Calu3 (cell line): ENCODE measurements around the gene STIM2. TPM values are rescaled to one million over a fixed set of nuclear protein-coding genes. Genes with fewer than 3 reads are reported as not detected.

ENCODE experiments used
- BruUV-seq: library from RNA; stranded (reverse); fragments of 400-500 nt; replicated peaks from 2 replicates; lab custom pipeline; 2021; lab: Mats Ljungman, UMichigan
- CTCF ChIA-PET: fragments of 300-600 bp; sonication (Branson Sonifier 250); formaldehyde crosslinking; loops from one replicate; lab custom pipeline; 2022; ENCODE audit warnings: antibody characterized with exemption; lab: Charles Lee
- DNase-seq: peaks from one replicate; pipeline ENCODE4 v3.0.0; 2022
- H3K27ac Mint-ChIP-seq: one replicate; pipeline ENCODE4 v1.8.0; 2022; ENCODE audit warnings: mixed read lengths; ENCODE audit not compliant: unreplicated experiment
- H3K27me3 Mint-ChIP-seq: one replicate; pipeline ENCODE4 v1.8.0; 2022; ENCODE audit warnings: mixed read lengths; ENCODE audit not compliant: unreplicated experiment
- H3K36me3 Mint-ChIP-seq: one replicate; pipeline ENCODE4 v1.8.0; 2022; ENCODE audit warnings: mild to moderate bottlenecking, moderate library complexity, mixed read lengths; ENCODE audit not compliant: insufficient read depth, unreplicated experiment
- H3K4me1 Mint-ChIP-seq: one replicate; pipeline ENCODE4 v1.8.0; 2022; ENCODE audit warnings: mild to moderate bottlenecking, low read depth, mixed read lengths; ENCODE audit not compliant: unreplicated experiment
- H3K4me3 Mint-ChIP-seq: one replicate; pipeline ENCODE4 v1.8.0; 2022; ENCODE audit warnings: mild to moderate bottlenecking, low read depth, moderate library complexity, mixed read lengths; ENCODE audit not compliant: unreplicated experiment
- H3K9me3 Mint-ChIP-seq: one replicate; pipeline ENCODE4 v1.8.0; 2022; ENCODE audit warnings: low read depth, mixed read lengths; ENCODE audit not compliant: unreplicated experiment
- intact Hi-C: fragments of 100-400 bp; cut with micrococcal nuclease; formaldehyde crosslinking; loops from one replicate; pipeline ENCODE4 v1.10.0; 2022; ENCODE audit not compliant: unreplicated experiment
- total RNA-seq: library from RNA; stranded (reverse); gene quantifications from 2 replicates; pipeline ENCODE4 v1.2.3, GENCODE V29; 2022
- TF ChIP-seq, protein P1 (sequence below): fragments of 200-600 bp; IDR thresholded peaks from one replicate; pipeline ENCODE4 v1.8.0; 2022; ENCODE audit warnings: antibody characterized with exemption; ENCODE audit not compliant: unreplicated experiment

The STIM2 gene
- total RNA-seq, 1 experiment from 2014 or later, result 24.2 TPM

- intact Hi-C loops, result no loop called here
- Mint-ChIP-seq H3K4me1 (peaks cover 8% of the 10 kb centered on the region), H3K9me3 (peaks cover 5% of the 10 kb centered on the region), H3K27me3 (no peaks in the 10 kb centered on the region), H3K4me3 (no peak overlapping the region), H3K27ac (no peak overlapping the region), H3K36me3 (no peaks in the 10 kb centered on the region)
- TF ChIP-seq, protein P1, sequence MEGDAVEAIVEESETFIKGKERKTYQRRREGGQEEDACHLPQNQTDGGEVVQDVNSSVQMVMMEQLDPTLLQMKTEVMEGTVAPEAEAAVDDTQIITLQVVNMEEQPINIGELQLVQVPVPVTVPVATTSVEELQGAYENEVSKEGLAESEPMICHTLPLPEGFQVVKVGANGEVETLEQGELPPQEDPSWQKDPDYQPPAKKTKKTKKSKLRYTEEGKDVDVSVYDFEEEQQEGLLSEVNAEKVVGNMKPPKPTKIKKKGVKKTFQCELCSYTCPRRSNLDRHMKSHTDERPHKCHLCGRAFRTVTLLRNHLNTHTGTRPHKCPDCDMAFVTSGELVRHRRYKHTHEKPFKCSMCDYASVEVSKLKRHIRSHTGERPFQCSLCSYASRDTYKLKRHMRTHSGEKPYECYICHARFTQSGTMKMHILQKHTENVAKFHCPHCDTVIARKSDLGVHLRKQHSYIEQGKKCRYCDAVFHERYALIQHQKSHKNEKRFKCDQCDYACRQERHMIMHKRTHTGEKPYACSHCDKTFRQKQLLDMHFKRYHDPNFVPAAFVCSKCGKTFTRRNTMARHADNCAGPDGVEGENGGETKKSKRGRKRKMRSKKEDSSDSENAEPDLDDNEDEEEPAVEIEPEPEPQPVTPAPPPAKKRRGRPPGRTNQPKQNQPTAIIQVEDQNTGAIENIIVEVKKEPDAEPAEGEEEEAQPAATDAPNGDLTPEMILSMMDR, result no peak
- CTCF ChIA-PET, result no interaction called here
- no peak for DNase-seq
- BruUV-seq, result no TSS peak
These were observed 45.4 kb upstream of the STIM2 start for GRCh38 chr4:26815199-26815598.

GRCh38 chr4:26815706-26816105, 44.9 kb upstream of the STIM2 start:
- DNase-seq, result no peak
- H3K4me1 Mint-ChIP-seq, result peaks cover 8% of the 10 kb centered on the region
- no peak overlapping the region for H3K4me3 Mint-ChIP-seq
- no peak overlapping the region for H3K27ac Mint-ChIP-seq
- intact Hi-C loops, result no loop called here
- no peaks in the 10 kb centered on the region for H3K36me3 Mint-ChIP-seq
- TF ChIP-seq, protein P1, result no peak
- BruUV-seq, result no TSS peak
- CTCF ChIA-PET, result no interaction called here
- peaks cover 5% of the 10 kb centered on the region for H3K9me3 Mint-ChIP-seq
- H3K27me3 Mint-ChIP-seq, result no peaks in the 10 kb centered on the region

- no peak for DNase-seq
- H3K27ac Mint-ChIP-seq, result no peak overlapping the region
- H3K9me3 Mint-ChIP-seq, result no peaks in the 10 kb centered on the region
- no peaks in the 10 kb centered on the region for H3K4me1 Mint-ChIP-seq
- no peaks in the 10 kb centered on the region for H3K27me3 Mint-ChIP-seq
- CTCF ChIA-PET, result no interaction called here
- no TSS peak for BruUV-seq
- no peaks in the 10 kb centered on the region for H3K36me3 Mint-ChIP-seq
- TF ChIP-seq, protein P1, result no peak
- H3K4me3 Mint-ChIP-seq, result no peak overlapping the region
- intact Hi-C loops, result no loop called here
These were observed 41.6 kb upstream of the STIM2 start for GRCh38 chr4:26819026-26819425.

DNA sequence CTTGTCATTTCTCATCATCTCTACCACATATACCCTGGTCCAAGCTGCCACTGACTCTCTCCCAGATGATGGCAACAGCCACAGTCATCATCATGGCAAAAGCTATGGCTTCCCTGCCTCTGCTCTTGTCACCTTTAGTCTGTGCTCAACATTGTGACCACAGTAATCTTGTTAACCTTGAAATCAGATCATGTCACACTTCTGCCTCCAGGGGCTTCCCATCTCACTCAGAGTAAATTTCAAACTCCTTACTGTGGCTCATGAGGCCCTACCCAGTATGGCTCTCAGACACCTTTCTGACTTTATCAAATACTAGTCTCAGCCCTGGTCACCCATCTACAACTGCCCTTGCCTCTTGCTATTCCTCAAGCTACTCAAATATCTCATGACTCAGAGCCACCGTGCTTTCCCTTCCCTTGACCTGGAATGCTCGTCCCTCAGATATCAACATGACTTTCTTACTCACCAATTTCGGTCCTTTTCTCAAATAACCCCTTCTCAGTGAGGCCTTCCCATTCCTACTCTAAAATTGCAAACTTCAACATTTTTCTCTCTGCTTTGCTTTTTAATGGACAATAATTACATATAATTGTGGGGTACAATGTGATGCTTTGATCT, 41.1 kb upstream of the STIM2 start:
- intact Hi-C loops, result no loop called here
- no peak for DNase-seq
- H3K9me3 Mint-ChIP-seq, result no peaks in the 10 kb centered on the region
- no peak overlapping the region for H3K27ac Mint-ChIP-seq
- no peaks in the 10 kb centered on the region for H3K27me3 Mint-ChIP-seq
- CTCF ChIA-PET, result no interaction called here
- TF ChIP-seq, protein P1, result no peak
- no peak overlapping the region for H3K4me3 Mint-ChIP-seq
- no TSS peak for BruUV-seq
- H3K36me3 Mint-ChIP-seq, result no peaks in the 10 kb centered on the region
- H3K4me1 Mint-ChIP-seq, result no peaks in the 10 kb centered on the region
